HCT116 (cell line): Measurements from ENCODE around the gene TSPOAP1.

Experiments used
- CTCF ChIP-seq, 3 experiments: fragments of 200-600 bp in 1 of 3; sonication (generic) in 1 of 3; IDR thresholded peaks in 2 of 3; conservative IDR thresholded peaks in 1 of 3; 2 replicates each; pipeline ENCODE4 v1.5.1; 2012 to 2017; ENCODE audit warnings: low read depth in 2 of 3, low read length in 2 of 3, antibody characterized with exemption in 1 of 3, borderline replicate concordance in 1 of 3, control low read depth in 1 of 3, mild to moderate bottlenecking in 1 of 3, mixed read lengths in 1 of 3, mixed run types in 1 of 3, moderate library complexity in 1 of 3; ENCODE audit not compliant: insufficient read depth in 1 of 3
- EZH2 ChIP-seq: fragments of 200-600 bp; sonication (generic); IDR thresholded peaks from 2 replicates; pipeline ENCODE4 v1.6.1; 2017; ENCODE audit warnings: antibody characterized with exemption, mixed run types
- EZH2phosphoT487 ChIP-seq: fragments of 200-600 bp; IDR thresholded peaks from 2 replicates; pipeline ENCODE4 v1.6.1; 2018; ENCODE audit warnings: antibody characterized with exemption, borderline replicate concordance
- FOSL1 ChIP-seq: IDR thresholded peaks from 2 replicates; pipeline ENCODE4 v1.6.1; 2012; ENCODE audit warnings: low read depth
- MAX ChIP-seq: IDR thresholded peaks from 2 replicates; pipeline ENCODE4 v1.6.1; 2012
- POLR2A ChIP-seq: IDR thresholded peaks from 2 replicates; pipeline ENCODE4 v1.7.0; 2011; ENCODE audit warnings: borderline replicate concordance; ENCODE audit not compliant: insufficient read depth, insufficient read length; ENCODE audit errors: extremely low read depth
- POLR2AphosphoS5 ChIP-seq: IDR thresholded peaks from 2 replicates; pipeline ENCODE4 v1.6.1; 2011; ENCODE audit warnings: mild to moderate bottlenecking, low read depth, low read length, moderate library complexity
- RAD21 ChIP-seq: IDR thresholded peaks from 2 replicates; pipeline ENCODE4 v1.6.1; 2012; ENCODE audit warnings: low read depth, mild to moderate bottlenecking
- REST ChIP-seq: IDR thresholded peaks from 2 replicates; pipeline ENCODE4 v1.6.1; 2012; ENCODE audit warnings: low read depth
- SIN3A ChIP-seq: IDR thresholded peaks from 2 replicates; pipeline ENCODE4 v1.6.1; 2012; ENCODE audit warnings: low read depth
- SP1 ChIP-seq: IDR thresholded peaks from 2 replicates; pipeline ENCODE4 v1.6.1; 2012; ENCODE audit warnings: low read depth
- ZNF274 ChIP-seq: fragments of 200-500 bp; sonication (Bioruptor generic); IDR thresholded peaks from 2 replicates; pipeline ENCODE4 v1.6.1; 2014; ENCODE audit warnings: mild to moderate bottlenecking, low read depth, low read length, inconsistent platforms

- no peak for TF ChIP-seq POLR2A
- TF ChIP-seq MAX = no peak
- TF ChIP-seq SIN3A = no peak
- no peak for TF ChIP-seq CTCF (IDR thresholded peaks at IDR 0.05 in 2 of 3, conservative IDR thresholded peaks at IDR 0.05 in 1 of 3; ENCODE audit: borderline replicate concordance in 1 of 3, insufficient read depth in 1 of 3, low read depth in 2 of 3, low read length in 2 of 3)
- no peak for TF ChIP-seq POLR2AphosphoS5
- no peak for TF ChIP-seq ZNF274
- no peak for TF ChIP-seq EZH2
- TF ChIP-seq SP1 = no peak
- no peak for TF ChIP-seq RAD21
- no peak for TF ChIP-seq REST
- no peak for TF ChIP-seq FOSL1
- TF ChIP-seq EZH2phosphoT487 = no peak
These were observed 57.2 kb downstream of the TSPOAP1 start for GRCh38 chr17:58271216-58271931.
